GM12865 (cell line): ENCODE results near the gene NRAP.

Experiments
- DNase-seq: peaks from one replicate; pipeline ENCODE4 v3.0.0; 2010; ENCODE audit warnings: low read depth
- H3K4me3 ChIP-seq: 2 replicates; pipeline ENCODE4 v1.5.1; 2011; ENCODE audit warnings: mild to moderate bottlenecking, low read depth, low read length, control low read depth
- TF ChIP-seq, protein P1 (sequence below): IDR thresholded peaks from 2 replicates; pipeline ENCODE4 v1.5.1; 2011; ENCODE audit warnings: low read length, control low read depth, low read depth, inconsistent platforms; ENCODE audit not compliant: insufficient read depth; ENCODE audit errors: missing control alignments

The NRAP gene

DNA sequence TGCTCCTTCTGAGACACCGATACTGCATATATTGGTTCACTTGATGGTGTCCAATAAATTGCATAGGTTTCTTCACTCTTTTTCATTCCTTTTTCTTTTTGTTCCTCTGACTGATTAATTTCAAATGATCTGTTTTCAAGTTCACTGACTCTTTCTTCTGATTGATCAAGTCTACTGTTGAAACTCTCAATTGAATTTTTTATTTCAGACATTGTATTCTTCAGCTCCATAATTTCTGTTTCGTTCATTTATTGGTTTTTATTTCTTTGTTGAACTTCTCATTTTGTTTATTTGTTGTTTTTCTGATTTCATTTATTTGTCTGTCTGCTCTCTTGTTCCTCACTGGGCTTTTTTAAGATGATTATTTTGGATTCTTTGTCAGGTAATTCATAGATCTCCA is 29.5 kb upstream of the NRAP start:
- TF ChIP-seq, protein P1, sequence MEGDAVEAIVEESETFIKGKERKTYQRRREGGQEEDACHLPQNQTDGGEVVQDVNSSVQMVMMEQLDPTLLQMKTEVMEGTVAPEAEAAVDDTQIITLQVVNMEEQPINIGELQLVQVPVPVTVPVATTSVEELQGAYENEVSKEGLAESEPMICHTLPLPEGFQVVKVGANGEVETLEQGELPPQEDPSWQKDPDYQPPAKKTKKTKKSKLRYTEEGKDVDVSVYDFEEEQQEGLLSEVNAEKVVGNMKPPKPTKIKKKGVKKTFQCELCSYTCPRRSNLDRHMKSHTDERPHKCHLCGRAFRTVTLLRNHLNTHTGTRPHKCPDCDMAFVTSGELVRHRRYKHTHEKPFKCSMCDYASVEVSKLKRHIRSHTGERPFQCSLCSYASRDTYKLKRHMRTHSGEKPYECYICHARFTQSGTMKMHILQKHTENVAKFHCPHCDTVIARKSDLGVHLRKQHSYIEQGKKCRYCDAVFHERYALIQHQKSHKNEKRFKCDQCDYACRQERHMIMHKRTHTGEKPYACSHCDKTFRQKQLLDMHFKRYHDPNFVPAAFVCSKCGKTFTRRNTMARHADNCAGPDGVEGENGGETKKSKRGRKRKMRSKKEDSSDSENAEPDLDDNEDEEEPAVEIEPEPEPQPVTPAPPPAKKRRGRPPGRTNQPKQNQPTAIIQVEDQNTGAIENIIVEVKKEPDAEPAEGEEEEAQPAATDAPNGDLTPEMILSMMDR, result no peak
- no peak overlapping the region for H3K4me3 ChIP-seq
- DNase-seq, result no peak

DNA sequence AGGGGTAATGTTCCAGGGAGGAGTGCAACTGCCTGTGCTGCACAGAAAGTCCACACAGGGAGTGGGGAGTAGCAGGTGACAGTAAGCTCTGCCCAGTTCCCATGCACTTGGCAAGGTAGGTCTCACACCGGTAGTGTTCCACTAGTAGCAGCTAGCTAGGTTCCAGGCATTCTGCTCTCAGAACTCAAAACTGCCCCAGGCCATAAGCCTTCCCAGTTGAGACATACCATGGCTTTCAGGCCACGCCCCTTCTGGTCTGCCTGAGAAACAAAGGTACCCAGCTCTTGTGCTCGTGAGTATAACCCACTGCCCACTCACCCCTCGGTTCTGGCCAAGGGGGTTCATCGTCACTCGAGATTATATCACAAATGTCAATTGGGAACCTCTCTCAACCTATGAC is 28.4 kb upstream of the NRAP start:
- no peak overlapping the region for H3K4me3 ChIP-seq
- no peak for DNase-seq
- TF ChIP-seq, protein P1, result no peak

DNA sequence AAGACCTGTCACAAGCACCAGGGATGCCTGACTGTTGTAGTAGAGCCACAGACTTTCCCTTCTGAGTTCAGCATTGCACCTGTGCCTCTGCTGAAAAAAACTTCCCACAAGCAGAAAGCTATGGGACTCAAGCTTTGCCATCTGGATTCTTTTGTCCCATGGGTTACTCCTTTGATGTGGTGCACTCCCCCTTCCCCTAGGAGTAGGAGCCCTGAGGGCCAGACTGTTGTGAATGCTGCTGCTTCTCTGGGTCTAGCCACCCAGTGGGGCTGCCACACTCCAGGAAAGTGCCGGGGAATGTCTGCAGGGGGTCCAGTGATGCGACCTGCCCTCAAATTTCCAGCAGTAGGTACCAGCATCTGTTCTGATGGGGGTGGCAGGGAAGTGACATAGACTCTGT is 27.5 kb upstream of the NRAP start:
- H3K4me3 ChIP-seq, result no peak overlapping the region
- no peak for DNase-seq
- TF ChIP-seq, protein P1, result no peak

DNA sequence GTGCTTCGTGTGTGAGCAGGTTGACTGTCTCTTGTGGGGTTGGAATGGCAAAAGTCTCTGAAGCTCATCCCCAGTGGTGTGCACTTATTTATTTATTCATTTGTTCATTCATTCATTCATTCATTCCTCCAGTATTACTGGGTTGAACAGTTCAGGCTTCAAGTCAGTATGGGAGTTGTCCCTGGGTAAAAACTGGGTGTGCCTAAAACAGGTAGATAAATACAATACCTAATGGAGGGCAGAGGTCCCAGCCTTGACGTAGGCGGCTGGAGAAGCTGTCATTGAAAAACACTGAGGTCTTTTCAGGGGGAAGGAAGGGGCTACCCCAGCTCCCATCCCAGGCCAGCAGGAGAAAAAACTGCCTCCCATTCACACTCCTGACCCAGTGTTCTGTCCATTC is 26.9 kb upstream of the NRAP start:
- DNase-seq, result no peak
- H3K4me3 ChIP-seq, result no peak overlapping the region
- TF ChIP-seq, protein P1, result no peak

DNA sequence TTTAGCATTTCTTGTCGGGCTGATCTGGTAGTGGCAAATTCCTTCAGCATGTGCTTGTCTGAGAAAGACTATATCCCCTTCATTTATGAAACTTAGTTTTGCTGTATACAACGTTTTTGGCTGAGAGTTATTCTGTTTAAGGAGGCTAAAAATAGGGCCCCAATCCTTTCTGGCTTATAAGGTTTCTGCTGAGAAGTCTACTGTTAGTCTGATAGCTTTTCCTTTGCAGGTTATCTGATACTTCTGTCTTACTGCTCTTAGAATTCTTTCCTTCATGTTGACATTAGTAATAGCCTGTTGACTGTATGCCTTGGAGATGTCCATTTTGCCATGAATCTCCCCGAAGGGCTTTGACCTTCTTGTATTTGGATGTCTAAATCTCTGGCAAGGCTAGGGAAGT is 25.7 kb upstream of the NRAP start:
- TF ChIP-seq, protein P1, result no peak
- no peak overlapping the region for H3K4me3 ChIP-seq
- no peak for DNase-seq

DNA sequence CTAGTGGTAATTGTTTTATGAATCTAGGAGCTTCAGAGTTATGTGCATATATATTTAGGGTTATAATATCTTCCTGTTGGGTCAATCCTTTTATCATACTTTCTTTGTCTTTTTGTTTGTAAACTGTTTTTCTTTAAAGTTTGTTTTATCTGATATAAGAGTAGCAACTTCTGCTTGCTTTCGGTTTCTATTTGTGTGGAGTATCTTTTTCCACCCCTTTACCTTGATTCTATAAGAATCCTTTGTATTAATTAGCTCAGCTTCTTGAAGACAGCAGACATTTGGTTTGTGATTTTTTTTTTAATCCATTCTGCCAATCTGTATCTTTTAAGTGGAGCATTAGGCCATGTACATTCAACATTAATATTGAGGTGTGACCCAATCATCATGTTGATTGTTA is 25.2 kb upstream of the NRAP start:
- TF ChIP-seq, protein P1, result no peak
- no peak overlapping the region for H3K4me3 ChIP-seq
- no peak for DNase-seq

DNA sequence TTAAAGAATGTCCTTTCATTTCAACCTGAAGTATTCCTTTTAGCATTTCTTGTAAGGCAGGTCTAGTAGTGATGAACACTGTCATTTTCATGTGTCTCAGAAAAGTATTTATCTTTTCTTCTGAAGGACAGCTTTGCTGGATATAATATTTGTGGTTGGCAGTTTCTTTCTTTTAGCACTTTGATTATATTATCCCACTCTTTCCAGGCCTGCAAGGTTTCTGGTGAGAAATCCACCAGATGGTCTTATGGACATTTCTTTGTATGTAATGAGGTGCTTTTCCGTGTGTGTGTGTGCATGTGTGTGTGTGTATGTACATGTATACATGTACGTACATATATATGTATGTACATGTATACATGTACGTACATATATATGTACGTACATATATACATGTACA is 23.2 kb upstream of the NRAP start:
- no peak for DNase-seq
- no peak overlapping the region for H3K4me3 ChIP-seq
- TF ChIP-seq, protein P1, result no peak
